GM18508 (cell line): ENCODE results near the gene DMD.
"Not testable (repeated sequence)": the region's sequence is repeated elsewhere in the genome, so short reads cannot be mapped to it uniquely, and the experiment has no call there.

Source experiments
- ATAC-seq: cut with Tn5 transposase; IDR thresholded peaks from one replicate; pipeline ENCODE4 v1.9.1; 2021; ENCODE audit warnings: moderate number of reproducible peaks; ENCODE audit not compliant: insufficient read depth, unreplicated experiment

The DMD gene

DNA sequence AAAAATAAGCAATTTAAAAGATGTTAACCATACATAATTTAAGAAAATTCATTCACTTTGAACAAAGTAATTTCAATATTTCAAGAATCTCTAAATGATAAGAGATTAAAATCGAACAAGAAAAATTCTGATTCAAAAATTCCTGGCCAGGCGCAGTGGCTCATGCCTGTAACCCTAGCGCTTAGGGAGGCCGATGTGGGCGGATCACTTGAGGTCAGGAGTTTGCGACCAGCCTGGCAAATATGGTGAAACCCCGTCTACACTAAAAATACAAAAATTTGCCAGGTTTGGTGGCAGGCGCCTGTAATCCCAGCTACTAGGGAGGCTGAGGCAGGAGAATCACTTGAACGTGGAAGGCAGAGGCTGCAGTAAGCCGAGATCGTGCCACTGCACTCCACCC is 1279.0 kb downstream of the DMD start:
- not testable (repeated sequence) for ATAC-seq

DNA sequence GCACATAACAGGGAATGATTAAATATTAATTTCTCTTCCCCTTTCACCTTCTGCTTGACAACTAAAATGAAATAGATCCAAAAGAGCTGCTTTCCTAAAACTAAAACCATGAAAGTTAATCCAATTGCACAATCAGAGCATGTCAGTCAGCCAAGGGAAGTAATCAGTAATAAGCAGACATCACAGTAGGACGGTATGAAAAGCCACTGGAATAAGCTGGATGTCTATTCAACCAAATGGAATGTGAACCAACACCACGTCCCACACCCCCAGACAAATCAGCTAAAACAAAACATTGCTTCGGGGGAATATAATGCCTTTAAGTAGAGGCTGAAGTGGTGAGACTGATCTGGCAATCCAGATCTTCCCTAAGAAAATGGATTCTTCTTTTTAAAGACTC is 1280.1 kb downstream of the DMD start:
- no peak for ATAC-seq

DNA sequence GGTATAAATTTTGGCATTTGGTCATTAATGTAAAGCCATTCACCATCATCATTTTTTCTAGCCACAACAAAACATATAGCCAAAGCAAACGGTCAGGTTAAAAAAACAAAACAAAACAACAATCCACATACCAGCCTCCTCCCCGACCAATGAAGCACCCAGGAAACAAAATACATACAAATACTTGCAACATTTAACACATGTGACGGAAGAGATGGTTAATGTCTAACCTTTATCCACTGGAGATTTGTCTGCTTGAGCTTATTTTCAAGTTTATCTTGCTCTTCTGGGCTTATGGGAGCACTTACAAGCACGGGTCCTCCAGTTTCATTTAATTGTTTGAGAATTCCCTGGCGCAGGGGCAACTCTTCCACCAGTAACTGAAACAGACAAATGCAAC is 1282.0 kb downstream of the DMD start:
- ATAC-seq, result no peak

DNA sequence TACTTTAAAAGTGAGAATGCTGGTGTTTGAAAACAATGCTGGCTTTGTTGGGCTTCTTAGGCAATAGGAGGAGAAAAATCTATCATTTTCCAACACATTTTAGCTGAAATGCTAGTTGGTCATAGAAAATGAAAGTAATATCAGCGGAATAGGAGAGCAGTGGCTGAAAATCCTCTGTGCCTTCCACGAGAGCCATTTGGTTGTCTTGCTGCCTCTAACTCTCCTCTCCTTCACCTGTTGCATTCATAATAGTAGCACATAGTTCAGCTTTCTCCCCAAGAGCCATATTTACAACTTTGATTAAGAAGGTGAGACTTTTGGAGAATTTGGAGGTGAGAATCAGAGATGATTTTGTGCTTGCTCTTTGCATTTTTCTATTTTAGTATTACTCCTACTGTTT is 1290.1 kb downstream of the DMD start:
- no peak for ATAC-seq

DNA sequence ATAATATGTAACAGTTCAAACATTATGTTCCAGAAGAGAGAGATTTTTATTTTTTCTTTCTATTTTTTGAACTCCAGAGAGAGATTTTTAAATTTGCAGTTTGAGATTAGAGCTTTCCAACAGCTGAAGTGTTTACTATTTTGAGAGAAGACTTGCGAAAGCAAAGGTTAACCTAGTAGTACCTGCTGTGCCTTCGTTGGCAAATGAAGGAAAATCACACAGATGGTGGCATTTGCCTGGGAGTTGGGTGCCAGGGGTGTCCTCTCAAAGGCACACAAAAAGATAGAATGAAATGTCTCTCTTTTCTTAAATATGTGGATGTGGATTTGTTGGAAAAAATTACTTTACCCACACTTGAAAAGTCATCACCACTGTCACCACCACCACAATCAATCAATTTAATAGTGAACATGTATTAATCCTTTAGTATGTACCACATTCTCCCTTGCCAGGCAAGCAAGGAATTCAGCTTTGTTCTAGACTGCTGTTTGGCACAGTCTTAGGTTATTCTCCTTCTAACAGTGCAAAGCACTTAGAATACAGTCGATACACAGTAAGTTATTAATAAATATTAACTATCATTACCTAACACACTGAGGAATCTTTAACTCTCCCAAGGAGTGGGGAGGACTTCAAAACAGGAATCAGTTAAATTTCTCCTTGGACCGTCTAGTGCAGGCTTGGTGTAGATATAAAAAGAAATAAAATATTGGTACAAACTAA is 1301.3 kb downstream of the DMD start:
- no peak for ATAC-seq

DNA sequence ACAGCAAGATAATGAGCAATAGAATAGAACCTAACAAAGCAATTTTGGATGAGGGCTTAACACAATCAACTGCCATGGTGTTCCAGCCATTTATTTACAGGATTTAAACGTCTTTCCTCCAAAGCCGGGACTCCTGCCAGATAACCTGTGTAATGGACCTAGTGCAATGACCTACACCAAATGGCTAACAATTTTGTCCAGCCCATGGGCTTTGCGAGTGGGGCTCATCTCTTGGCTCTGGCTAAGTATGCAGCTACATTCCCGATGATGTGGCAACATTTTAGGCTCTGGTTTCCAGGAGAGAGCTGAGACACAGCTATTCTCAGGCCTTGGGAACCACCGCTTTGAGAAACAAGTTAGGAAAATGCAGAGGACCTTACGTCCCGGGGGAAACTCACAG is 1317.2 kb downstream of the DMD start:
- ATAC-seq, result no peak

DNA sequence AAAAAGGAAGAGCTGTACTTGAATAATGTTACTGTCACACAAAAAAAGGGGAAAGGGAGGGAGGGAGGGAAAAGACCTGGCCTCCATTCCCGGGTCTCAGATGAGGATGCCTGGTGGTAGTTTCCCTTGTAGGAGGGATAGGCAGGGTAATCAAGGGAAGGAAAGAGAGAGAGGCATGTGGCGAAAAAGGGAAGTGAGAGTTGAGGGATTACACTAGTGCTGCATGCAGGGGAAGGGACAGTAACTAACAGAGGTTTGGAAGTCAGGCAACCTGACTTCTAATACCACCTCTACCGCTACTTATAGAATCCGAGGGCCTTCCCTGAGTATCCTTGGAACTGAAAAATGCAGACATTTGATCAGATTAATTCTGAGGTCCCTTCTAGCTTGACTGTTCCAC is 1317.8 kb downstream of the DMD start:
- no peak for ATAC-seq

DNA sequence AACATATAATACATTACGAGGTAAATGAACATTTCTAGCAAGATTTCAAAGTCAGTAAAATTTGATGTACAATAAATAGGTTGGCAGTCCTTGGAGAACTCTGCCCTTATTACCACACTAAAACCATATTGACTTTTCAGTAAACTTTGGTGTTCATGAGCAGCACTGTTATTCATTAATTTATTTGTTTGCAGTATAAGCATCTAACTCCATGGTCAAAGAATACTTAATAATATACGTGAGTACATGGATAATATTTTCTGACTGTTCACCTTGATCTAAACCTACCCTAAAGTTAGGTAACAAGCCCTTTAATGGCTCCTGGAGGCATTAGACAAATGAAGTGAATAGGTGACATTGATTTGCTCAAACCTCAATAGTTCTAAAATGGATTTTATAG is 1322.3 kb downstream of the DMD start:
- ATAC-seq, result no peak

DNA sequence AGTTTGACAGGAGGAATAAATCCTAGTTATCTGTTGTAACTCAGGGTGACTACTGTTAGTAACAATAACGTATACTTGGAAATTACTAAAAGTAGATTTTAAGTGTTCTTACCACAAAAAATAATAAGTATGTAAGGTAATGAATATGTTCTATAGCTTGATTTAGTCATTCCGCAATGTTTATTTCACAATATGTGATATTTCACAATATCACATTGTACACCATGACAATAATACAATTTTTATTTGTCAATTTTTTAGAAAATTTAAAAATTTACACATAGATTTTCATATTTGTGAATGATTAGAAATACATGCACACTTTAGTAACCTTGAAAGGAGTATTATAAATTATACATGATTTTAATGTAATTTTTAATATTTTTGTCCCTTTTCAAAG is 1326.8 kb downstream of the DMD start:
- ATAC-seq, result no peak

DNA sequence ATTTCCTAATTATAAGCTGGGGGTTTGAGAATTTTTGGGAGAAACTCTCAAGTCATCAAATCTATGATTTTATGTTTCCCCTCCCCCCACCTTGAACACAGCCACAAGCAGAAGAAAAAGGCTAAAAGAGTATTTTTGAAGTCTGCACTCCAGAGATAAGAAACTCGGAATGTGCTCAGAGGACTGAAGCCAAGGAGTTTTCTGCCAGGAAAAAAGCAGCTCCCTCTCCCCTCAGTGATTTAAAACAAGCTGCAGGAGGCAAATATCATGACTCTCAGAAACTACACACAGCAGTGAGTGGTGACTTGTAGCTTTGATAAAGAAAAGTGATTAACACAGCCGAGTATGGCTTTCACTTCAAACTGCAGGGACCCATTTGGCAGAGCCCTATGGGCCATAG is 1339.3 kb downstream of the DMD start:
- no peak for ATAC-seq

DNA sequence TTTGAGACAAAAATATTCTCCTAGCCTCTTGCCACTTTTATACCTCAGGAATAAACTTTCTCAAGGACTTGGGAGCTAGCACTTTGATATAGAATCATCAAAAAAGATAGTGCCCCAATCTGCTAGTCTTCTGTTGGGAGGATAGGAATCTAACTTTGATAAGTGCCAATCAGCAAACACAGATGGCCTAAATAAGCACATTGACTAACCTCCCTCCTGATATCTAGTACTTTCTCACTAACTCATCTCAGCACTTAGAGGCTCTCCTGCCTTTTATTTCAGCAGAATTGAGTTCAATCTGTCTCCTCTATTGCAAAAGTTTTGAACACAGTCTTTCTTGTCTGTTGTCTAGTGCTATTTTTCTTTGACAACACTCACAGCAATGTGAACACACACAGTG is 1341.1 kb downstream of the DMD start:
- no peak for ATAC-seq

DNA sequence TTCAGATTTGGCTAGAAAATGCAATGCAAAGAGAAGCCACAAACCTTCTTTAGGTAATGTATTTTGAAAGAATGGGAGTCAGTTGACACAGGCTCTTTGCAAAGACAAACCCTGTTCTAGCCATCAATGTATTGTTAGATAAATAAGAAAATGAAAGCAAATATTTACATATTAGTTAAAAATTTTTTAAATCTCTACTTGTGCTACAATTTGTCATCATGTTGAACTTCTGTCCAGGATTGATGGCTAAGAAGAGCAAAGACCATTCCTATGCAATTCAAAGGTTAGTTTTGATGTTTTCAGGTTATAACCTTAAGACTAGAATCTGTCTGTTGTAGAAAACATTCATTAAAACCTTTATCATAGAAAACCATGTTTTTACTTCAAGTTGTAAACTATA is 1350.7 kb downstream of the DMD start:
- ATAC-seq, result no peak

DNA sequence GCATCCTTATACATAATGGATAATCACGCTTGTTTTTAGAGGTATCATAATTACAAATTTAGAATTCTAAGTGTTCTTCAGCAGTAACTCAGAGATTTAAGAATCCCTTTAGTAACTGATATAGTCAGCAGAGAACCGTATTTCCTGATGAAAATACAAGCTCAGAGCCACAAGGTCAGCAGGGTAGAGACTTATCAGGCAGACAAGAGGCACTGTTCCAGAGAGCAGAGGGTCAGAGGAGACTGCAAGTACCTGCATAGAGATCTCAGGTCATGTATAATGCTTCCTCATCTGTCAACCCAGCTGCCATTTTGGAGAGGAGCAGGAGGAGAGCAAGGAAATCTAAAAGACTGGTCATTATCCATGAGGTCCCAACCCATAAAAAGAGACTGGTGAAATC is 1352.4 kb downstream of the DMD start:
- ATAC-seq, result no peak

DNA sequence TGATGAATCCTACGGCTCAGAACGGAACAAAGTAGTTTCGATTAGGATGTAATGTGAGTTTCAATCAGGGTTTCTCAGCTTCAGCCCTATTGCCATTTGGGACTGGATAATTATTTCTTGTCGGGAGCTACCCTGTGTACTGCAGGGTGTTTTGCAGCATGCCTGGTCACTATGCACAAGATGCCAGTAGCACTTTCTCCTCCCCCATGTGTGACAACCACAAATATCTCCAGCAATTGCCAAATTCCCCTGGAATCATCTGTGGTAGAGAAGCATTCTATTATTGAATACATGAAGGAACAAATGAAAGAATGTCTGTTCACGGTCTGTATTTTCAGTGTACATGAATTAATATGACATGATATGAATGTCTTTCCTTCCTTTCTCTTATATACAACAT is 1356.6 kb downstream of the DMD start:
- no peak for ATAC-seq

DNA sequence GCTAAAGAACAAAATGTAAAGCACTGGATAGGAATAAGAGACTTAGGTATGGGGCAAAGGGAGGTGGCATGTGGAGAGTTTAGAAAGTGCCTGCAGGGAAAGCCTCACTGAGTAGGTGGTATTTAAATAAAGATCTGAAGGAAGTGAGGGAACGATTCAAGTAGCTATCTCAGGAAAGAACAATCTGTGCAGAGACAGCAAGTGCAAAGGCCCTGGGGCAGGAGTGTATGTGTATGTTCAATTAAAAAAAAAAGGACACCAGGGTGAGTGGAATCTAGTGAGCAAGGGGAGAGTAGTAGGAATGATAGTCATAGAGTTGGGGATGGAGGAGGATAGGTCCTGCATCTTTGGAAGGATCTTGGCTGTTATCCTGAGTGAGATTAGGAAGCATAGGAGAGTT is 1359.6 kb downstream of the DMD start:
- ATAC-seq, result no peak

DNA sequence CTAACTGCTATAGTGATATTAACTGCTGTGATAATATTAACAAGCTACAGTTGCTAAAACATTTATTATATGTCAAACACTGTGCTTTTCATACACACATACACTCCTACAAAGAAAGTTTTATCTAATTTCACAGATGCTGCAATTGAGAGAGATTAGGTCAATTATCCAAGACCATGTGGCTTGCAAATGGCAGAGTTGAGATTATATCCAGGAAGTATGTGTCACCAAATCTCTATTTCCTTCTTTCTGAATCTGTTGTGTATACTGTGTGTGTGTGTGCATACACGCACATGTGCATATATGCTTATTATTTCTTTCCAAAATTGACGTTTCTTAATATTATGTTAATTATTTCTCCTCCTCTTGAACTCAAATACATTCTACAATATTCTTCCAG is 1363.6 kb downstream of the DMD start:
- no peak for ATAC-seq

DNA sequence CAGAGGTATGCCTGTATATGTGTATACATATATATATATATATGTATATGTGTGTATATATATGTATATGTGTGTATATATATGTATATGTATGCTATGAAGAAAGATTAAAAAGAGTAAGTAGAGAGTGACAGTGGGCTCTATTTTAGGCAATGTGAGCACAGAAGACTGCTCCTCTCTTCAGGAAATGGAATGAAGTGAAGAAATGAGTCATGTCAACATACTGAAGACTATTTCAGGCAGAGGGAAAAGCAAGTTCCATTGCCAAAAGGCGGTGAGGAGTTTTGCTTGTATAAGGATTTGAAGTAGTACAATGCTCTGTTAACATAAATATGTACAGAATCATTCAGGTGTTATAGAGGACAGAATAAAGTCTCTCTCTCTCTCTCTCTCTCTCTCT is 1366.3 kb downstream of the DMD start:
- ATAC-seq, result no peak

DNA sequence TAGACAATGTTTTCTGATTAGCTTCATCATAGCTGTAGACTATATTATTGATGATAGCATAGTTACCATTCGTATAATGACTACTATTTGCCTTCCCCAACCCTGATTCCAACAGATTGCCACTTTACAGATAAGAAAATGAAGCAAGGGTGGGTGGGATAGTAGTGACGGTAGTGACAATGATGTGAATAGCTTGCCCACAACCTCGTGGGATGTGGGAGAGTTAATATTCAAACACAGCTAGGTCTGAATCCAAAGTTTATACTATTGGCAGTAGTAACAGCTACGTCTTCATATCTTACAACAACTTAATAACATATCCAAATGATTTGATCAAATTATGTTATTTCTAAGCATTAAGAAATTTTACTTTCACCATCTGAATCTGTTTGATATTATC is 1372.7 kb downstream of the DMD start:
- no peak for ATAC-seq

DNA sequence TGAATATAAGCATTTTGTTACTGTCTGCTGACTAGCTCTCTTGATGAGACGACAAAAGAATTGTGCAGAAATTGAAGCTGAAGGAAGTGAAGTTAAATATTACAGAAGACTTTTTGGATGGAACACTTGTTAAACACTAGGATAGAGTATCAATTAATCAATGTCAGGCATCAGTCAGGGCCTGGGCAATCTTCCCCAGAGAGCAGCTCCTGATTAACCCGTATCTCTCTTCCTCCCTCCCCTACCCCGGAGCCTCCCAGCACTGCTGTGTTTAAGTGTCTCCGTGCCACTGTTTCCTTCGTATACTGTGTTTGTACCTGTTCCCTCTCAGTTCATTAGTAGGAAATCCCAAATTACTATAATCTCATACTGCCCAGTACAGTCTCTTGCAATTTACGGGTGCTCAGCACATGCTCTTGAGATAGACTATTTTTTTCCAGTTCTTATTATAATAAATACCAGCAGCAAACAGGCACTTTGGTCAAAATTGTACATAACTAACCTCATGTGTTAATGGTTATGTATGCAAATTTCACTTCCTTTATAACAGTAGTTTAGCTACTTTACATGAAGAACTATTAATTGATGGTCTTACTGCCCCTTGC is 1373.8 kb downstream of the DMD start:
- ATAC-seq, result no peak

DNA sequence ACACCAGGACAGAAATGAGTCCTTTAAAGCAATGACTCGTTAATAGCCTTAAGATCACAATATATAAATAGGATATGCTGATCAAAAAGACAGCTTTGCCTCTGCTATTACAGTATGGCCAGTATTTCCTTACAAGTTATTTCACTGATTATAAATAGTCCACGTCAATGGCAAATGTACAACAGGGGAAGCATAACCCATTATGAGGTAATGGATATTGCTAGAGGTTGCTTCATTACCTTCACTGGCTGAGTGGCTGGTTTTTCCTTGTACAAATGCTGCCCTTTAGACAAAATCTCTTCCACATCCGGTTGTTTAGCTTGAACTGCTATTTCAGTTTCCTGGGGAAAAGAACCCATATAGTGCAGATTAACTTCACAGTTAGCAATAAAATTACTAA is 1374.9 kb downstream of the DMD start:
- ATAC-seq, result no peak

DNA sequence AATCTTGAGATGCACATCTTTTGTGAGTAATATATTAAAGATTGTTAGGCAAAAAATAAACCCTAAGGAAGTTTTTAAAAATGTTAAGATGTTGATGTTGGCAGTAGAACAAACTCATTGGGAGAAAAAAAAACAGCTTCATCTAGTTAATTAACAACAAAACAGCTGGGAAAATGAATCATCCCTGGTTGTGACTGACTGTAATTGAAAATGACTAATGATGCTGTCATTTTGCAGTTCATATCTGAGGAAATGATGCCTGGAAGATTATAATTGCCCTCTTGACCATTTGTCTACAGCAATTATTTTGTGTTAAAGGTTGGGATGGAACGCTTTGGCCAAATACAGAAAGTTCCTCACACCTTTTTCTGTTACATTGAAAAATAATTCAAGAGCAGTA is 1379.1 kb downstream of the DMD start:
- no peak for ATAC-seq

DNA sequence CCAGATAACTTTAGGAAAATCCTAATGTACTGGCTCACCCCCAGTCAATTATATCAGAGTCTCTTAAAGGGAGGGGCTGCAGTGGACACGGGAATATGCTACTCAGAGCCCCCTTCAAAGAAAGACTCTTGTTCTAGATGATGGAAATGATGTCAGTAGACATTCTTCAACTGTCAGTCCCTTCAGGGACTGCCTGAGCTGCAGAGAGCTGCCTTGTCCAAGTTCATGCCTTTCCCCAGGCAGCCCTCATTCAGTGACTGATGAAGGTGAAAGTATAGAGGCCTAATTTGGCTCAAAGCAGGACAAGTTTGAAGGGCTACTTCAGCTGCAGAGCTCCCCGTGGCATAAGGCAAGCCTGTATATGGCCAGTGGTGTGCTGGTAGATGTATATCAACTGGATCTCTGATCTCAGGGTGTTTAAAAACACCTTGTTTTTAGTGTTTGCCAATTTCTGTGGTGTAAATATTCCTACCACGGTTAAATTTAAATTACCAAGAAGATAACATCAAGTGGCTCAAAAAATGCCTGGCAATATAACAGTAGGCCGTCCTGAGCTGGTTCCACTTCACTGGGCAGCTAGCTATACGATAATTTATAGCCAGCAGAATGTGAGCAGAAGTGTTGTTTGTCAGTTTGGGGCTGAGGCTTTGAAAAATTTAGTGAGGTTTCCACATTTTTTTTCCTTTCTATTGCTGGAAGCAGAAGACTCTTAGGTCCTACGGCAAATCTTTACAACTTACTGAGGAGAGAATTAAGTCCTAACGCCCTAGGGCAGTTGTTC is 1390.7 kb downstream of the DMD start:
- ATAC-seq, result no peak
